ENCODE data around the gene NFASC.

Gene NFASC

GRCh38 chr1:205062895-205063294 is 192.2 kb downstream of the NFASC start:
- no peak for DNase-seq (ENCODE audit: extremely low read depth, insufficient read length)
- H3K4me3 ChIP-seq (replicated peaks; ENCODE audit: low read depth, low read length) = no peak overlapping the region
- no peaks in the 10 kb centered on the region for H3K36me3 ChIP-seq (ENCODE audit: control insufficient read depth, insufficient read depth, low read length)
- TF ChIP-seq, protein P1, sequence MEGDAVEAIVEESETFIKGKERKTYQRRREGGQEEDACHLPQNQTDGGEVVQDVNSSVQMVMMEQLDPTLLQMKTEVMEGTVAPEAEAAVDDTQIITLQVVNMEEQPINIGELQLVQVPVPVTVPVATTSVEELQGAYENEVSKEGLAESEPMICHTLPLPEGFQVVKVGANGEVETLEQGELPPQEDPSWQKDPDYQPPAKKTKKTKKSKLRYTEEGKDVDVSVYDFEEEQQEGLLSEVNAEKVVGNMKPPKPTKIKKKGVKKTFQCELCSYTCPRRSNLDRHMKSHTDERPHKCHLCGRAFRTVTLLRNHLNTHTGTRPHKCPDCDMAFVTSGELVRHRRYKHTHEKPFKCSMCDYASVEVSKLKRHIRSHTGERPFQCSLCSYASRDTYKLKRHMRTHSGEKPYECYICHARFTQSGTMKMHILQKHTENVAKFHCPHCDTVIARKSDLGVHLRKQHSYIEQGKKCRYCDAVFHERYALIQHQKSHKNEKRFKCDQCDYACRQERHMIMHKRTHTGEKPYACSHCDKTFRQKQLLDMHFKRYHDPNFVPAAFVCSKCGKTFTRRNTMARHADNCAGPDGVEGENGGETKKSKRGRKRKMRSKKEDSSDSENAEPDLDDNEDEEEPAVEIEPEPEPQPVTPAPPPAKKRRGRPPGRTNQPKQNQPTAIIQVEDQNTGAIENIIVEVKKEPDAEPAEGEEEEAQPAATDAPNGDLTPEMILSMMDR (IDR thresholded peaks at IDR 0.05; ENCODE audit: insufficient read depth, low read length, poor library complexity, severe bottlenecking) = no peak
- H3K27me3 ChIP-seq (replicated peaks; ENCODE audit: control insufficient read depth, insufficient read depth, low read length) = no peaks in the 10 kb centered on the region; the same call in 1 of the 2 replicates

- H3K36me3 ChIP-seq (ENCODE audit: control insufficient read depth, insufficient read depth, low read length) = no peaks in the 10 kb centered on the region
Observed at GRCh38 chr1:205064301-205064700, 193.6 kb downstream of the NFASC start.

DNA sequence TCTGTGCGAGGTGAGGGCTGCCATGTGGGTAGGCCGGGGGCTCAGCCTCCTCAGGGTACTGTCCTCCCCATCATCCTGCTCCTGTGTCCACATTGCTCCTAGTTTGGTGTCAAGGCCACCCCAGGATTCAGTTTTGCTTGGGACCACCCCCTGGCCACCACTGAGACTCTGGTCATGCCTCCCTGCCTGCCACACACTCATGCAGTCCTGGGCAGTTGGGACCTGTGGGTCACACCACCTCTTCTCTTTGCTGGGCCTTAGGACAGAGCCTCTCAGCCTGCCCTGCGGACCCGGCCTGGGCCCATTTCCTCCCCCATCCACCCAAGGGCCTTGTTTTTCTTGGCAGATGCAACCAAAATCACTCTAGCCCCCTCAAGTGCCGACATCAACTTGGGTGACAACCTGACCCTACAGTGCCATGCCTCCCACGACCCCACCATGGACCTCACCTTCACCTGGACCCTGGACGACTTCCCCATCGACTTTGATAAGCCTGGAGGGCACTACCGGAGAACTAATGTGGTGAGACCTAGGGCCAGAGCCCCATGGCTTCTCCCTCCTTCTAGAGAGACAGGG is 194.2 kb downstream of the NFASC start:
- H3K27me3 ChIP-seq (replicated peaks; ENCODE audit: control insufficient read depth, insufficient read depth, low read length) = no peaks in the 10 kb centered on the region; the same call in 1 of the 2 replicates
- TF ChIP-seq, protein P1 (IDR thresholded peaks at IDR 0.05; ENCODE audit: insufficient read depth, low read length, poor library complexity, severe bottlenecking) = no peak
- H3K36me3 ChIP-seq (ENCODE audit: control insufficient read depth, insufficient read depth, low read length) = no peaks in the 10 kb centered on the region
- no peak overlapping the region for H3K4me3 ChIP-seq (replicated peaks; ENCODE audit: low read depth, low read length)
- no peak for DNase-seq (ENCODE audit: extremely low read depth, insufficient read length)

More at GRCh38 chr1:205064301-205064700, 193.6 kb downstream of the NFASC start:
- Histone ChIP-seq H3K27me3 (replicated peaks; ENCODE audit: control insufficient read depth, insufficient read depth, low read length) (no peaks in the 10 kb centered on the region; the same call in 1 of the 2 replicates), H3K4me3 (replicated peaks; ENCODE audit: low read depth, low read length) (no peak overlapping the region)
- DNase-seq (ENCODE audit: extremely low read depth, insufficient read length) = no peak
- TF ChIP-seq, protein P1 (IDR thresholded peaks at IDR 0.05; ENCODE audit: insufficient read depth, low read length, poor library complexity, severe bottlenecking) = no peak

DNA sequence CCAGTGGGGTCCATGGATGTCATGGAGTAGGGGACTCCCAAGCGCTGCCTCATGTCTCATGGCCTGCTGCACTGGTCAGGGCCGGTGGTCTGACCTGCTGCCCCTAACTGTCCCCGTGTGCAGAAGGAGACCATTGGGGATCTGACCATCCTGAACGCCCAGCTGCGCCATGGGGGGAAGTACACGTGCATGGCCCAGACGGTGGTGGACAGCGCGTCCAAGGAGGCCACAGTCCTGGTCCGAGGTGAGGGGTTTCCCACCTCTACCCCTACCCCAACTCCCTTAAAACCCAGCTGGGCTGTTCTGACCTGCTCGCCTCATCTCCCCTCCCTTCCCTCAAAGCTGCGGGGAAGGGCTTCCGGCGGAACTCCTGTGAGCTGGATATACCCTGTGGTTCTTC is 195.0 kb downstream of the NFASC start:
- TF ChIP-seq, protein P1 (IDR thresholded peaks at IDR 0.05; ENCODE audit: insufficient read depth, low read length, poor library complexity, severe bottlenecking) = no peak
- no peaks in the 10 kb centered on the region for H3K36me3 ChIP-seq (ENCODE audit: control insufficient read depth, insufficient read depth, low read length)
- DNase-seq (ENCODE audit: extremely low read depth, insufficient read length) = no peak

DNA sequence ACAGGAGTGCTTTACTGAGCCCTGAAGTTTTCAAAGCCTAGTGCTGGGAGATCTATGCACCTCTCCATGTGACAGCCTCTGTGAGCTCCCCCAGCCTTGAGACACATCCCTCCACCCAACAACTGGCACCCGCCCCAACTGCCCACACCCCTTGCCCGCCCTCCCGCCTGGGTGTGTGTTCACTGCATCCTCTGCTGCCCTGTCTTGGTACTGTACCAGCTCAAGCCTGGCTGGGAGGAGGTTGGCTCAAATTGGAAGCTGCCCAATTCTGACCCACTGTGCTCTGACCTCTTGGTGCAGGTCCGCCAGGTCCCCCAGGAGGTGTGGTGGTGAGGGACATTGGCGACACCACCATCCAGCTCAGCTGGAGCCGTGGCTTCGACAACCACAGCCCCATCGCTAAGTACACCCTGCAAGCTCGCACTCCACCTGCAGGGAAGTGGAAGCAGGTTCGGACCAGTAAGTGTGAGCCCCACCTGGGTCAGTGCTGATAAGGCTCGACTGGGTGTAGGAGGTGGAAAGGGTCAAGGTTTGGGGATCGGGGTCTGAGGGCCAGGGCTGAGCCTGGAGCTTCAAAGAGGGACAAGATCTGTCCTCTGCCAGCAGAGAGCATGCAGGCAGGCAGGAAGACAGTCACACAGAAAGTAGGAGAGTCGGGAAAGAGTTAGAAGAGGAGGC is 195.6 kb downstream of the NFASC start:
- H3K27me3 ChIP-seq (replicated peaks; ENCODE audit: control insufficient read depth, insufficient read depth, low read length) = no peaks in the 10 kb centered on the region; the same call in 1 of the 2 replicates
- no peak for DNase-seq (ENCODE audit: extremely low read depth, insufficient read length)
- H3K4me3 ChIP-seq (replicated peaks; ENCODE audit: low read depth, low read length) = no peak overlapping the region
- TF ChIP-seq, protein P1 (IDR thresholded peaks at IDR 0.05; ENCODE audit: insufficient read depth, low read length, poor library complexity, severe bottlenecking) = no peak
- H3K36me3 ChIP-seq (ENCODE audit: control insufficient read depth, insufficient read depth, low read length) = no peaks in the 10 kb centered on the region

More for the DNA sequence above, 195.0 kb downstream of the NFASC start:
- H3K4me3 ChIP-seq (replicated peaks; ENCODE audit: low read depth, low read length) = no peak overlapping the region
- H3K27me3 ChIP-seq (replicated peaks; ENCODE audit: control insufficient read depth, insufficient read depth, low read length) = no peaks in the 10 kb centered on the region; the same call in 1 of the 2 replicates
